Ovary (tissue), 3 donors: Measurements from ENCODE around the gene CARD6.

Experiments
- CTCF ChIP-seq, 3 donors: fragments of 450-650 bp in 2 of 3; fragments of 200-600 bp in 1 of 3; IDR thresholded peaks; one replicate each; pipeline versions ENCODE4 v1.5.1 to v1.8.0; 2016 to 2022; ENCODE audit warnings: antibody characterized with exemption in 3 of 3, mild to moderate bottlenecking in 1 of 3
- EP300 ChIP-seq: sonication (generic); formaldehyde crosslinking; IDR thresholded peaks from one replicate; pipeline ENCODE4 v1.6.1; 2017; ENCODE audit warnings: antibody characterized with exemption
- POLR2A ChIP-seq: fragments of 450-650 bp; IDR thresholded peaks from one replicate; pipeline ENCODE4 v1.6.1; 2017; ENCODE audit warnings: antibody characterized with exemption, mild to moderate bottlenecking, moderate library complexity
- donor health status: DM: no; HTN: no; CAD: no.

- TF ChIP-seq POLR2A: no peak
- TF ChIP-seq CTCF (IDR thresholded peaks at IDR 0.05): no peak
- TF ChIP-seq EP300: no peak
Measured at GRCh38 chr5:40853632-40854192, 12.5 kb downstream of the CARD6 start.
